Measurements from ENCODE around the gene LIMCH1.

LIMCH1 gene

DNA sequence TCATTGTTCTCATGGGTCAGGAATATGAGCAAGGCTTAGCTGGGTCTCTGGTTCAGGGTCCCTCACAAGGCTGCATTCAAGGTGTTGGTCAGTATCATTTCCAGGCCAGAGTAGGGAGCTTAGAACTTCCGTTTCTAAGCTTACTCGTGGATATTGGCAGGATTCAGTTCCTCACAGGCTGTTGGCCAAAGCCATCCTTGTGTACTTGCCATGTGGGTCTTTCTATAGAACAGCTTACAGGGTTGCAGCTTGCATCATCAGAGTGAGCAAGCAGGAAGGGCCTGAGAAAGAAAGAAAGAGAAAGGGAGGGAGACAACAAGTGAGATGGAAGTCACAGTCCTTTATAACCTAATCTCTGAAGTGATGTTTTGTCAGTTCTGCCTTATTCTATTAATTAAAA is 5.1 kb upstream of the LIMCH1 start:
- DNase-seq: no peak

DNA sequence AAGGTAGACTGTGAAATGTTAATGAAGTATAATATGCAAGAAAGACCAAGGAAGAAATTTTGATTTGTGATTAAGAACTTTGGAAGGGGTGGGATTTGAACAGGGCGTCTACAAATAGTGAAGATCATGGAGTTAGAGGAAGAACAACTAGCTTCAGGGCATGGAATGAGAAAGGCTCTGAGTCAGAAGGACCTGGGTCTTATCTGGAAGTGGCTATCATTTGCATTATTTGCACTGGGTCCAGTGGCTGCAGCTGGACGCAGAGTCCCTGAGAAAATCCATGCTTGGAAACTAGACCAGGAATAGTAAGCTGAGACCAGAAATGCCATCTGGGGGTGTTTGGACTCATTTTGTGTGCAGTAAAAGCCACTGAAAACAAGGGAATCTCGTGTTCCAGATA is 4.3 kb upstream of the LIMCH1 start:
- DNase-seq: no peak

DNA sequence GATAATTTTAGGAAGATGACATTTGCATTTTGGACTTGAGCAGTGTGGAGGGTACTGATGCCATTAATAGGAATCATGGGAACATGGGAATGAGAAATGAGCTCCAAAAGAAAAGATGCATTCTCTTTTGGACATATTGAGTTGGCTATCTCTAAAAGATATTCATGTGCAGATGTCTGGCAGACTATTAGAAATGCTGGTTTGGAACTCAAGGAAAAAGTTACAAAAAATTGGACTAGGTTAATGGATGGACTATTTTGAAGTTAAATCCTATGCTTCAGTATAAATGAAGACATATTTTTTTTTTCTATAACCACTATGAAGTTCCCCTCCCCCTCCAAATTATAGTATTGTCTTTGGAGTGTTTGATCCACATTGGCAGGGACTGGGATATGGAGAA is 3.6 kb upstream of the LIMCH1 start:
- no peak for DNase-seq

DNA sequence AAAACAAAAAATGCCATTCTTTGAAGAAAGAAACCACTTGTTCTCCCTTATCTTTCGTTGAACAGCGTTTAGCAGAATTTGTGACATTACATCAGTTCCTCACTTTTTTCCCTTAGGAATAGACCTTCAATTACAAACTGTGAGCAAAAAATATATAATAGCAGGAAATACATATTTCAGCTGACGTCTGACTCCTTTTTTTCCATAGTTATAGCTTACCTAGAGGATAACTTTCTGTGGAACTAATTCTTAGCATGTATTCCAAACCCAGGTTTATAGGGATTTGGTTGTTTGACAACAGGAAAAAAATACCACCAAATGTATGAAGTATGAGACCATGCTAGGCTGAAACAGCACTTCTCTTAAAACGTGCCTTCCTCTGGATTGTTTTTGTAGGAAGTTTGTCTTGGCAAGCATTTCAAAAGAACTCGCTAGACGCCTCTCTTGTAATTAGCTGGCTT is 2.0 kb upstream of the LIMCH1 start:
- DNase-seq: no peak

DNA sequence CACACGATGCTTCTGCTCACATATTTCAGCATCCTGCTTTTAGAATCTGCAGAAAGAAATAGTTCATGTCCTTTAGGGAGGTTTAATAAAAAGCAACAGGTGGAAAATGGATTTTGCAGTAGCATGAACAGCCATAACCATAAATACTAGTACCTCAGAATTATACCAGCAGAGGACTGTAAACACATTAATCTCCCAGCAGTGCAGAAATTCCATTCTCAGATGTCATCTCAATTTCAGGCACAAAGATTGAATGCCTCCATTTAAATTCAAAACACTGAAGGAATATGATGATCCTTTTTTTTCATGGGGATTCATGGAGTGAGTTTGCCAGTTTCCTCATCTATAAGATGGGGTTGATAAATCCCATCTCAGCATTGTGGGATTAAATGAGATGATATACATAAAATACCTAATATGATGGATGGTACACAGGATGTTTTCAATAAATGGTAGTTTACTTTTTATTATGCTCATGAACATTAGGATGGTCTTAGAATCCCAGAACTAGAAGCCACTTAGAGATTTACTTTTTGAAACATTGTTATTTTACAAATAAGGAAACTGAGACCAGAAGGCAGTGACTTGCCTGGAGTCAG is 566 bp upstream of the LIMCH1 start:
- DNase-seq: peak; percentile 9

DNA sequence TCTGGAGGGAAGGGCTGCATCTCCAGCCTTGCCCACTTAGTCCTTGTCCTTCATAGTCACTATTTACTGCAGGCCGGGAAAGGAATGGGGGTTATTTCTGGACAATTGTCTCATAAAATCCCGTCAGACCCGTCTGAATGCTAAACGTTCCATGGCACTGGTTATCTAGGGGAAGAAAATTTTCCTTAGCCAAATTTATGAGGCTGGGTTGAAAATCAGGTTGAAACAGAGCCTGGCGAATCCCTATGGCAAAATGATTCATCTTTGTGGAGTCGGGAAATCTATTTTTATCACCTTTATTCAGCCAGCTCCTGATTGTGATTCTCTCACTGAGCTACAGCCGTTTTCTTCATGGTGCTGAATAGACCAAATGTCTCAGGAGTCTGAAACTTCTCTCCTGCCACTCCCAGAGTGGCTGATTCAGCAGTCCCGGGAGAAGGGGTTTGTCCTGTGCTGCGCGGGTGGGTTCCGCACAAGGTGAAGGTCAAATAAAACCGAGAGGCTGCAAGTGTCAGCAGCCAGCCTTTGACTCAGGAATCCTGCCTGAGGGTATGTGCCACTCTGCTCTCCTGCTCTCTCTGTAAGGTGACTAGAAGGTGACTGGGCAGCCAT is 1.0 kb downstream of the LIMCH1 start:
- no peak for DNase-seq

DNA sequence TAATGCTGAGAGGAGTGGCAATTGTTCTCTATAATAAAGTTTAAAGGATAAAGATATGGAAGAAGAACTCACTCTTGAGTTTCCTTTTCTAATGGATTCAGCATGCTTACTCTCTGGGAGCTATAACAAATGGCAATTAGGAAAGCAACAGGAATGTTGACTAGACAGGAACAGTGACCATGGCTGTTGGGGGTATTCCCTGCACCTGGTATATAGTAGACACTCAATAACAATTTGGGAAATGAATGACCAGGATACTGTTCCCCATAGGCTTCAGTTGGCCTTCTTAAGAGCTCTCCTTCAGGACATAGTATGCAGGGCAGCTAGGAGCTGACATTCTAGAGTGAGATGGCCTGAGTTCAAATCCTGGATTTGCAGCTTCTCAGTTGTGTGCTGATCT is 1.8 kb downstream of the LIMCH1 start:
- DNase-seq: no peak

DNA sequence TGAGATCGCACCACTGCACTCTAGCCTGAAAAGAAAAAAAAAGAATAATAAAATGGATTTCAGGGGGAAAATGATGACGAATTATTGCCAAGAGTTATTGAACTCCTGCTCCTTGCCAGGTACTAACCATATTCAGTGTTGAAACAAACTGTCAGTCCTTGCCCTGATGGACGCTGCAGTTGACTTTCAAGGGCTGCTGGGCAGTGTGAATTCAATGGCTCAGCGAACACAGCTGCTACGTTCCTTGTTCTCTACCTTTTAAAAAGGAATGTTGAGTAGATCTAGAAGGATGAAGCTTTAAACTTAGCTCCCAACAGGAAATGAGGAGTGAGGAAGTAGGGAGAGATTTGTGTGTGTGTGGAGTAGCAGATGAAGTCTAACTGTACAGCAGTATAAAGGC is 2.7 kb downstream of the LIMCH1 start:
- DNase-seq: no peak

DNA sequence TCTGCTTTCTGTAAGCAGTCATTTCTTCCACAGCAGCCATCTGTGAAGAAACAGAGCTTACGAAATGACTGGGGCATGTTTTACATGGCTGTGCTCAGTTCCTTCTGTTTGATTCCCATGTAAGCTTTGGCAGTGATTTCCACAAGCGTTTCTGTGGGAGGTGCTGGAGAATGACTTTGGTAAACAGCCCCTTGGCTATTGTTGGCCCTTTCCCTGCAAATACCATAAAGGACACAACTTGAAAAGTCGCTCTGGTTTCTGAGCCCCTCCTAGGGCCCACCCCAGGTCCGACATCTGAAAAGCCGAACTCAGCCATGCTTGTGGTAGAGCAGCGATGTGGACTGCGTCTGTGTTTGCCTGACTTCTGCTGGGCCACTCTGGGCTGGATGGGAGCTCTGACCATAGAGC is 3.7 kb downstream of the LIMCH1 start:
- DNase-seq: no peak

DNA sequence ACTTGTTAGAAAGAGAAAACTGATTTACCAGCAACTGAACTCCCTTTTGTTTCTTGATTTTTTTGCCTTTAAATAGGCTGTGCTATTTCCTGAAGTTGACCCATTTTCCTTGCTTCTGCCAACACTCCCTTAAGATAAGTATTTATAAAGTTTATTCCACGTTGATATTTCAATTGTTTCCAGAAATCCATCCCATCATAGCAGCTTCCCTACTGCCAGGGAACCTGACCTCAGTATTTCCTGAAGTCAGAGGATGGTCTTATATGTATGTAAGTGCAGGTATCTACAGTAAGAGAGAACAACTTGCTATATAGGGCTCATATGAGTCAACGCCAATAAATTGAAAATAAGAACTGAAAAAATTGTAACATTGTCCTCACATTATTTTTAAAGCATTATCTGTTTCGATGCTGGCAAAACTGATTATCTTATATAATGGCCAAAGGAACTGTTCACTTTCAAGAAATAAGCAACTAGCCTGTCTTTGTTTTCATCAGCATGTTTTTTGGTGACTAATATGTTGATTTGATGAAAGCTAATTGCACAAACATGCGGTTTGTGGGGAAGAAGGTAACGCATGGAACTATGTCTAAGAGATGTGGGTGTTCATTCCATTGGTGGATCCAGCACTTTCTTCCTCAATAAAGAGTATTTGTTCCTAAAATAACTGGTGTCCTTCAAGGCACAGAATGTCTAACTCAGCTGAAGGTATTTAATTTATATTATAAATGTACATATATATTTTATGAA is 4.7 kb downstream of the LIMCH1 start:
- no peak for DNase-seq

DNA sequence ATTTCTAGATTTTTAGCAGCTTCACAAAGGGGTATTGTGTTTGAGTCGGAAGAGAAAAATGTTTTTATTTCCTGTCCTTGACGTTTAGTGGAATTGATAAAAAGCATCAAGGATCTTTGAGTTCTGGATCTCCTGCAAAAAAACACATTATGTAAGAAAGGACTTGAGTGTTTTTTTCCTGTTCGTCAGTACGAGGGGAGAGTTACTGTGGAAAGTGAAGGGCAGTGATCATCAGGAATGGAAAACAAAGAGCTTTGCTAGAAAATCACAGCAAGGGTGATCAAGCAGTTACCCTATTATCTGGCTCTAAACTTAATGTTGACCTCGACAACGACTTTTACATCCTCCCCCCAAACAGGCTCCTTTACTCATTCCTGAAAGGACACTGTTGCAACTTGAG is 7.3 kb downstream of the LIMCH1 start:
- DNase-seq: no peak

DNA sequence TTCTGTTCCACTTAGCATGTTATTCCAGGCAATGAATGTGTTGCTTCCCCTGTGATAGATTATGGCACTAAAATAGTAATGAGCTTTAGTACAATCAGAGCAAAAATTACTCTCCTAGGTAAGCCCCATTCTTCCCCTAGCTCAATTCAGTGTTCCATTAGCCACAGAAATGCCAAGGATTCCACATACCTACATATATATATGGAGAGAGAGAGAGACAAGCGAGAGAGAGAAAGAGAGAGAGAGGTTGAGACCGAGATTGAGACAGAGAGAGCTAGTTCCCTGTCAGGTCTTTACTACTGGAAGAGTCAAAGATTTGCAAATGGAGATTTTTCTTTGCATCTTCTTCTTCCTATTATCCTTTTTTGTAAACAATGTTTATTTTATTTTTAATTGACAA is 8.7 kb downstream of the LIMCH1 start:
- DNase-seq: no peak

DNA sequence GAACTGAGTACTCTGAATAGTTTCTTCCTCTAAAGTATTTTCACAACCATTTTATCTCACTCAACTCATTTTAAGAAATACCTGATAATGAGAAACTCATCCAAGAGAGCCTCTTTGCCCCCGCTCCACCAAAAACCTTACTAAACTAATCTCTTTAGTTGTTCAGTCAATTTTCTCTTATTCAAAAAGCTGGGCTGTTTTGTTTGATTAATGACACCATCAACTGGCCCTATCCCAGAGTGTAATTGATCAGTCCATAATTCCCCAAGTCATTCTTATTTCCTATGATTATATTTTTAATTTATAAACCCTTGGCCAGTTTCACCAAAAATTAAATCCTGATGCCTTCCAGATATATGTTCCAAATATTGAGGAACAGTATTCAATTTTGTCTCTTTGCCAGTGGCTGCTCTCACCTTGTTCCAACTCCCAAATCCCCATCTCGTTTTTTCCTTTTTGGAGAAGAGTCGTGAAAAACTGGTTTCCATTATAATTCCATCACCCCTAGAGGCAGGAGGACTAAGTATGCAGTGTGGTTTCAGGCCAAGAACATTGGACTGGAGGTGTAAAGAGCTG is 10.4 kb downstream of the LIMCH1 start:
- no peak for DNase-seq

DNA sequence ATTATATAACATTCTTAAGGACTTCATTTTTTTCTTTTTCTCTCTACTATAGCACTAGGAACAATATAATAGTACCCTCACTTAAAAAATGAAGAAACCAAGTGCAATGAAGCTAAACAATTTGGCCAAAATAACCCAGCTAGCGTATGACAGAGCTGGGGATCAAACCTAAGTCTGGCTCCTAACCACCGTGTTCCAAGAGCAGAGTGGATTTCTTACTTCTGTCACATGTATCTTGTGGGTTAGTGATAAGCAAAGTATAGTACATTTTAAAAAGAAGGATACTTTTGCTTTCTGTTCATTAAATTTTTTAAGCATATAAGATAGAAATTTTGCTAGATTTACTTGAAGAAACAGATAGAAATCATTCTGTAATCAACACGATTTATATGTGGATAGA is 11.5 kb downstream of the LIMCH1 start:
- DNase-seq: no peak

DNA sequence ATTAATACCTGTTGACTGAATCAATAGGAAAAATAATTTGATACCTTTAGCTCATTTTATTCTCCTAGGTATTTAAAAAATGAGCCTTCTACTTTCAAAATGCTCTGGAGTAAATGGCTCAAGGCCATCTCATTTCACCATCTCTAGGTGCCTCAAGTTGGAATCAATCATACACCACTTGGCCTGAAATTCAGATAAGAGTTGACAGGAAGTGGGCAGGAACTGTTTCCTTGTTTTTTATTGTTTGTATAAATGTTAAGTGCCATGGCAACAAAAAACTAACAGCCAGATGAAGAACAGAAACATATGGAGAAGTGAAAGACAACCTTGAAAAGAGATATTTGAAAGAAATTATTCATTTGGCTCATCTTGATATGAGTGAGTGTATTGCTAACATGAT is 12.4 kb downstream of the LIMCH1 start:
- no peak for DNase-seq

DNA sequence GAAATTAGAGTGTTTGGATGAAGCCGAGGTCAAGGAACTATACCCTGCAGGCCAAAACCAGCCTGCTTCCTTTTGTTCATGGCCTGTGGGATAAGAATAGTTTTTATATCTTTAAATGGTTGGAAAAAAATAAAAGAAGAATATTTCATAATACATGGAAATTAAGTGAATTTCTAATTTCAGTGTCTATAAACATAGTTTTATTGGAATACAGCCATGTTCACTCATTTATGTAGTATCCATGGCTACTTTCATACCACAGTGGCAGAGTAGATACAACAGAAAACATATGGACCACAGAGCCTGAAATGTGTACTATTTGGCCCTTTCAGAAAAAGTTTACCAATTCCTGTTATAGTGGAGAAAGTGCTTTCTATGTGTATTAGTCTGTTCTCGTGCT is 13.6 kb downstream of the LIMCH1 start:
- no peak for DNase-seq

DNA sequence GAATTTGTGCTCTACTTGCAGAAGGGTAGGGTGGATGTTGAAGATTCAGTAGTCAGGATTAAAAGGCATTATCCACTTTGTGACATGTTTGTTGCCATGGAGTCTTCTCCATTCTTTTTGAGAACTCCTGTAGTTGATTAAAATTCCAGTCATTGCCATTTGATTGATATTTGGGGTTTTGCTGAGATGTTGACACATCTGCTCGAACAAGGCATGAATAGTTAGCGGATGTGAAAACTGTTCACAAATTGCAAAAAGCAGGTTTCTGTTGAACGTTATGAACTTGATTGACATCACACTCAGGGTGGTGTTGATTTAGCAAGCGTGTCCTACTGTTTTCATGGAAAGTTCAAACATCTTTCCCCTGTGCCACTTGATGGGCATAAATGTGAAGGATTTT is 16.9 kb downstream of the LIMCH1 start:
- no peak for DNase-seq

DNA sequence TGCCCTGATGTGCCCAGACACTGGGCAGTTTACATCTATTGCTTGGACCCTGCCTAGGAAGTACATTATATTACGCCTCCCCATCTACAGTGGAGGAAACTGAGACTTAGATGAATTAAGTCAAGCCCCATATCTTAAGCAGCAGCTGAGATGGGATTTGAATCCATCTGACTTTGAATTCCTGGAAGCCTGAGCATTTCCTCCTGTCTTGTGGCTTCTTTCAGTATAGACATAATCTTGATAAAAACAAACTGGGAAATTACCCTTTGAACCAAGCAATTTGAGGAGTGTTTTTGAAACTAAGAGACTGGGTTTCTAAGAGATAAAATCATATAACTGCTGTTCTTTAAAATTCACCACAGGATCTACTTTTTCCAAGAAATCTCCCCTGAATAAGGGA is 18.6 kb downstream of the LIMCH1 start:
- no peak for DNase-seq

DNA sequence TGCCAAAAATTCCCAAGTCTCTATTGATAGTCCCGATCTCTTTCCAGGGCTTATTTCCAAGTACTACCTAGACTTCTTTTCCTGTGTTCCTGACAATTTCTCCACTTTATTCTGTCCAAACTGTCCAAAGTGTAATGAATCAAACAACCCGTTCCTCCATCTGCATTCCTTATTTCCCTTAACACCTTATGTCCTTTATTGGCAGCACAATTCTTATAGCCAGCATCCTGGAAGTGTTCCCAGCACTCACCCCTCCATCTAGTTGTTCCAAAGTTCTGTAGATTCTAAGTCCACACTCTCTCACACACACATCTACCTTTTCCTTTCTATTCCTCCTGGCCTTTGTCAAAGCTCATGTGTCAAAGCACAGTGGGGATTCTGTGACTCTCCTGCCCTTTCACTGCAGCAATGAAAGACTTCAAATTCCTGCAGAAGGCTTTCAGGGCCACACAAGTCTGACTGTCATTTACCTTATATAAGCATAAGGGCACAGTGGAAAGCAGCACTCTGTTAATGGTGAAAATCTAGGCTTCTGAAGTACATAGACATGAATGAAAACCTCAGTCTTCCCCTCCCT is 22.1 kb downstream of the LIMCH1 start:
- DNase-seq: no peak

DNA sequence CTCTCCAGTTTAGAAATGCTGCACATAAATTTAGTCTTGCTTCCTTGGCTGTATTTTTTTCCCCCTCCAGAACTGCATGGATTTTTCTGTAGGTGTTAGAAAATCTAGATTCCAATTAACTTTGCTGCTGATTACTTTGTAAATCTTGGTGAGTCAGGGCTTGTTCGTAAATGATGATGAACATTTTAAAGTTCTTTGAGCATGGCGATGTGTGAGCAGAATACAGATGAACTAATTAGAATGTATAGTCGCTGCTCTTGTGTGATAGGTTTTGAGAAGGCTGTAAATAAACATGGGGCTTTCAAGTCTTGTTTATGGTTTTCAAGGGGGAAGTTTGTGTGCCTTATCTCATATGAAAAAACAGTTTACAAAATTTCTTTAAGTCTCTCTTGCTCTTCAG is 23.3 kb downstream of the LIMCH1 start:
- DNase-seq: no peak

DNA sequence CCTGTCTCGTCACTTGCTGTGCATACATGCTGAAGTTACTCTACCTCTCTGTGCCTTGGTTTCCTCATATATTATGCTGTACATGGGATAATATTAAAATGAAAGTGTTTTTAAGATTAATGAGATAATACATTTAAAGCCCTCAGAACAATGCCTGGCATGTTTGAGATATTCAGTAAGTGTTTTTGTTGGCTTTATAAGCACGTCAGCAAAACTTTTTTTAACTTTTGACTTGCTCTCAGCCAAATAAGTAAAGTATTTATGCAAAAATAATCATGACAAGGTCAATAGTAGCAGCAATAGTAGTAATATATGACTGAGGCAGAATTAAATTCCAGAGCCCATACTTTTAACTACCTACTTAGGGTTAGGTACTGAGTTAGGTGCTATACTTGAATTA is 29.2 kb downstream of the LIMCH1 start:
- DNase-seq: no peak

DNA sequence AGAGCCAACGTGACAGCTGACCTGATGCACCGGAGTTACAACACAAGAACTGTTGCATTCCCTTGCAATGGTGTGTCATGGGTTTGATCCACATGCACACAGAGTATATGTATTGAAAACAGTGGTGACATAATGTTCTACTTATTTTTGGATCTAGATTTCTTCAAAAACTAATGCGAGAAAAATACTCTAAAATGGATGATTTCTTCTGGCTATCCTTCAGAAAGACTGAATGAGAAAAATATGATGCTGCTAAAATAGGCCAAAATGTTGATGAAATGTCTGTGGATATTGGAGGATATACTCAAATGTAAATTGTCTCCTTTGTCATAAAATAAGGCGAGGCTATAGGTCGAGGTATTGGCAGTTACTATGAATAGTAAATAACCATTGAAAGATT is 30.4 kb downstream of the LIMCH1 start:
- DNase-seq: no peak

DNA sequence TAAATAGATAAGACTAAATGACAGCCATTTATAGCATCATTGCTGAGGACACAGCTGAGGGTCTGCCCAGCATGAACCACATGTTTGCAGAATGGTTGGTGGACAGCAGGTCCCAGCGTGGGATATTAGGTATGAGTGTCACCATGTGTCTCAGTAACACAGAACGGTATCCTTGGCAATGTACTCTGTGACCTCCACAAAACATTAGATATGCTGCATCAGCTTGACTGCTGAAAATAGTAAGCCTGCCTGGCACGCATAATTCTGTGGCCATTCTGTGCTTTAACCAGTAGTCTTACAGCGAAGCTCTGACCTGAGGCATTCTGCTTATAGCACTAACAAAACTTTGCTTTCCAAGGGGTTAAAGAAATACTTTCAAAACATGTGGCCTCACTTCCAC is 32.0 kb downstream of the LIMCH1 start:
- no peak for DNase-seq

DNA sequence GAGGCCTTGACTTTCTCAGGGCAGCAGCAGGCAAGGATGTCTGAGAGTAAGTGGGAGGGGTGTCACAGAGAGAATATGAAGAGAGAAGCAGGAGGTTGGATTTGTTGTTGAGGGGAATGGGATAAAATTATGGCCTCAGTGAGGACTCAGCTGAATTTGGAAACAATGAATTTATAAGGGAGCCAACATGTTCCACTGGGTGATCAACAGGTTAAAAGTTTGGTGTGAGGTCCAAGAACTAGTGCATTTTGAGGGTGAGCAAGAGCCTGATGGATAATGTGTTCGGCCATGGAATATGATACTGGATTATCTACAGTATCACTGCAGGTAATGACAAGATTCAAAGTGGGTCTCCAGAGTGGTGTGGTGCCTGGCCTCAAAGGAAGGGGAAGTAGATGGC is 33.5 kb downstream of the LIMCH1 start:
- no peak for DNase-seq

Data from fibroblast of skin of back (primary cell).